SK-N-MC (cell line): ENCODE measurements around the gene NR1H4.

ENCODE experiments used
- DNase-seq: peaks from one replicate; pipeline ENCODE4 v3.0.0-alpha.2; 2011; ENCODE audit warnings: low read depth, low spot score
- H3K27ac ChIP-seq: fragments of 200-600 bp; sonication (generic); 2 replicates; pipeline ENCODE4 v1.5.1; 2016; ENCODE audit warnings: mixed run types
- H3K36me3 ChIP-seq: fragments of 200-600 bp; sonication (generic); 2 replicates; pipeline ENCODE4 v1.6.1; 2017; ENCODE audit warnings: antibody characterized with exemption, low read length, mixed read lengths; ENCODE audit not compliant: insufficient read depth
- H3K4me3 ChIP-seq: fragments of 200-600 bp; sonication (generic); 2 replicates; pipeline ENCODE4 v1.5.1; 2016
- H3K9ac ChIP-seq: fragments of 200-600 bp; sonication (generic); 2 replicates; pipeline ENCODE4 v1.8.0; 2017; ENCODE audit warnings: mixed run types, mixed read lengths; ENCODE audit not compliant: insufficient read length
- H3K9me3 ChIP-seq: fragments of 200-600 bp; sonication (generic); 2 replicates; pipeline ENCODE4 v1.6.1; 2017; ENCODE audit warnings: low read depth, mild to moderate bottlenecking, antibody characterized with exemption, low read length, moderate library complexity, mixed read lengths
- EZH2 ChIP-seq: fragments of 200-600 bp; sonication (generic); IDR thresholded peaks from one replicate; pipeline ENCODE4 v1.6.1; 2017; ENCODE audit warnings: antibody characterized with exemption
- FOXP2 ChIP-seq: optimal IDR thresholded peaks from 2 replicates; pipeline ENCODE3; 2011; ENCODE audit warnings: mild to moderate bottlenecking, moderate library complexity; ENCODE audit not compliant: insufficient read depth; ENCODE audit errors: extremely low read length, control extremely low read depth
- POLR2AphosphoS5 ChIP-seq: IDR thresholded peaks from 2 replicates; pipeline ENCODE4 v1.6.1; 2012; ENCODE audit warnings: mild to moderate bottlenecking, low read depth, low read length, borderline replicate concordance

Gene NR1H4

GRCh38 chr12:100529756-100530350 lies 56.2 kb downstream of the NR1H4 start:
- H3K4me3 ChIP-seq = no peak overlapping the region
- H3K36me3 ChIP-seq = no peaks in the 10 kb centered on the region
- DNase-seq = no peak
- H3K9me3 ChIP-seq = no peaks in the 10 kb centered on the region
- H3K9ac ChIP-seq = no peak overlapping the region
- no peak for TF ChIP-seq FOXP2
- H3K27ac ChIP-seq = no peak overlapping the region

GRCh38 chr12:100533376-100533775 lies 59.7 kb downstream of the NR1H4 start:
- H3K9me3 ChIP-seq = no peaks in the 10 kb centered on the region
- DNase-seq = no peak
- no peak overlapping the region for H3K4me3 ChIP-seq
- no peak overlapping the region for H3K9ac ChIP-seq
- H3K27ac ChIP-seq = no peak overlapping the region
- TF ChIP-seq POLR2AphosphoS5 (no peak), EZH2 (no peak), FOXP2 (no peak)
- H3K36me3 ChIP-seq = no peaks in the 10 kb centered on the region

GRCh38 chr12:100534625-100535227 lies 61.1 kb downstream of the NR1H4 start:
- no peak overlapping the region for H3K27ac ChIP-seq
- no peaks in the 10 kb centered on the region for H3K9me3 ChIP-seq
- no peak for DNase-seq
- no peak for TF ChIP-seq POLR2AphosphoS5
- H3K36me3 ChIP-seq = no peaks in the 10 kb centered on the region
- no peak overlapping the region for H3K4me3 ChIP-seq
- H3K9ac ChIP-seq = no peak overlapping the region

GRCh38 chr12:100539202-100539601 lies 65.5 kb downstream of the NR1H4 start:
- Histone ChIP-seq H3K27ac (no peak overlapping the region), H3K9ac (no peak overlapping the region)
- no peak for DNase-seq

GRCh38 chr12:100544165-100544564 lies 70.5 kb downstream of the NR1H4 start:
- no peaks in the 10 kb centered on the region for H3K9me3 ChIP-seq
- TF ChIP-seq POLR2AphosphoS5 (no peak), EZH2 (no peak), FOXP2 (no peak)
- H3K4me3 ChIP-seq = no peak overlapping the region
- no peaks in the 10 kb centered on the region for H3K36me3 ChIP-seq
- H3K9ac ChIP-seq = no peak overlapping the region
- no peak overlapping the region for H3K27ac ChIP-seq
- DNase-seq = no peak

More at GRCh38 chr12:100539202-100539601, 65.5 kb downstream of the NR1H4 start:
- TF ChIP-seq FOXP2 = no peak
- no peak for TF ChIP-seq EZH2
- TF ChIP-seq POLR2AphosphoS5 = no peak
- no peaks in the 10 kb centered on the region for H3K9me3 ChIP-seq
- H3K4me3 ChIP-seq = no peak overlapping the region
- no peaks in the 10 kb centered on the region for H3K36me3 ChIP-seq

GRCh38 chr12:100545092-100545491 lies 71.4 kb downstream of the NR1H4 start:
- no peak for DNase-seq

GRCh38 chr12:100553936-100554335 lies 80.3 kb downstream of the NR1H4 start:
- TF ChIP-seq FOXP2 = no peak
- Histone ChIP-seq H3K9ac (no peak overlapping the region), H3K27ac (no peak overlapping the region), H3K36me3 (no peaks in the 10 kb centered on the region), H3K9me3 (no peaks in the 10 kb centered on the region), H3K4me3 (no peak overlapping the region)
- no peak for DNase-seq

More at GRCh38 chr12:100545092-100545491, 71.4 kb downstream of the NR1H4 start:
- H3K4me3 ChIP-seq = no peak overlapping the region
- TF ChIP-seq POLR2AphosphoS5 (no peak), EZH2 (no peak), FOXP2 (no peak)
- H3K27ac ChIP-seq = no peak overlapping the region
- H3K36me3 ChIP-seq = no peaks in the 10 kb centered on the region
- H3K9me3 ChIP-seq = no peaks in the 10 kb centered on the region
- no peak overlapping the region for H3K9ac ChIP-seq

GRCh38 chr12:100554608-100555077 lies 81.0 kb downstream of the NR1H4 start:
- peak; percentile 81 for DNase-seq
- no peaks in the 10 kb centered on the region for H3K9me3 ChIP-seq
- no peak overlapping the region for H3K4me3 ChIP-seq
- H3K36me3 ChIP-seq = no peaks in the 10 kb centered on the region
- H3K9ac ChIP-seq = peak overlapping the region; percentile 32
- TF ChIP-seq FOXP2 (no peak), POLR2AphosphoS5 (no peak), EZH2 (no peak)
- H3K27ac ChIP-seq = no peak overlapping the region

GRCh38 chr12:100555722-100556121 lies 82.1 kb downstream of the NR1H4 start:
- H3K9ac ChIP-seq = no peak overlapping the region
- DNase-seq = no peak
- H3K4me3 ChIP-seq = no peak overlapping the region
- H3K9me3 ChIP-seq = no peaks in the 10 kb centered on the region
- H3K27ac ChIP-seq = no peak overlapping the region
- no peak for TF ChIP-seq EZH2
- TF ChIP-seq FOXP2 = no peak
- TF ChIP-seq POLR2AphosphoS5 = no peak
- no peaks in the 10 kb centered on the region for H3K36me3 ChIP-seq
